GM21717 (cell line): ENCODE results near the gene PTPRN2.
"Not testable (repeated sequence)": the region's sequence is repeated elsewhere in the genome, so short reads cannot be mapped to it uniquely, and the experiment has no call there.

ENCODE experiments used
- ATAC-seq: cut with Tn5 transposase; IDR thresholded peaks from one replicate; pipeline ENCODE4 v1.9.1; 2021; ENCODE audit warnings: mild to moderate bottlenecking, moderate library complexity; ENCODE audit not compliant: unreplicated experiment

The PTPRN2 gene

GRCh38 chr7:158534598-158534997 is 53.0 kb downstream of the PTPRN2 start:
- no peak for ATAC-seq

DNA sequence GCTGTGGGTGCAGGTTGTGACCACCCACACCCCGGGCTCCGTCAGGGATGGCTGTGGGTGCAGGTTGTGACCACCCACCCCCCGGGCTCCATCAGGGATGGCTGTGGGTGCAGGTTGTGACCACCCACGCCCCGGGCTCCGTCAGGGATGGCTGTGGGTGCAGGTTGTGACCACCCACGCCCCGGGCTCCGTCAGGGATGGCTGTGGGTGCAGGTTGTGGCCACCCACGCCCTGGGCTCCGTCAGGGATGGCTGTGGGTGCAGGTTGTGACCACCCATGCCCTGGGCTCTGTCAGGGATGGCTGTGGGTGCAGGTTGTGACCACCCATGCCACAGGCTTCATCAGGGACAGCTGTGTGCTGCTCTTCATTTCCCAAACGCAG is 53.5 kb downstream of the PTPRN2 start:
- ATAC-seq = not testable (repeated sequence)

GRCh38 chr7:158533386-158534133 is 54.1 kb downstream of the PTPRN2 start:
- no peak for ATAC-seq

DNA sequence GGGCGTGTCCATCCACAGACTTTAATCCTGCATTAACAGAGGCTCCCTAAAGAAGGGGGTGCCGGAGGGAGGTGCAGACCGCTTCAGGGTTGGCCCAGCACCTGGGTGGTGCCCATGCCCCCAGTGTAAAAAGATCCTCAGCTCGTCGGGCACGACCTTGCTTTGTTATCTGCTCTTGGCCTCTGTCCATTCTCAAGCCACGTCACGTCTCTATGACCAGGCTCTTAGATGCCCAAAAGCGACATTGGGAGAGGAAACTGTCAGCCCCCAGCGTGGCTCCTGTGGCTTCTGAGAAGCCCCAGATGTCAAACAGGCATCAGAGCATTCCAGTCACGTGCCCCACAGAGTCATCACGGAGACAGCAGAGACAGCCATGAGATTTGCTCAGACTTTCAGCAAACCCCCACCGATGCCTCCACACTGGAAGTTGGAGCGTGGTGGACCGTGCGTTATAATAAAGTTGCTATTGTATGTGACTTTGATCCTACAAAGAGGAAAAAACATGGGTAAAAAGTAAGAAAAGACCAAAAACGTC is 55.5 kb downstream of the PTPRN2 start:
- no peak for ATAC-seq

DNA sequence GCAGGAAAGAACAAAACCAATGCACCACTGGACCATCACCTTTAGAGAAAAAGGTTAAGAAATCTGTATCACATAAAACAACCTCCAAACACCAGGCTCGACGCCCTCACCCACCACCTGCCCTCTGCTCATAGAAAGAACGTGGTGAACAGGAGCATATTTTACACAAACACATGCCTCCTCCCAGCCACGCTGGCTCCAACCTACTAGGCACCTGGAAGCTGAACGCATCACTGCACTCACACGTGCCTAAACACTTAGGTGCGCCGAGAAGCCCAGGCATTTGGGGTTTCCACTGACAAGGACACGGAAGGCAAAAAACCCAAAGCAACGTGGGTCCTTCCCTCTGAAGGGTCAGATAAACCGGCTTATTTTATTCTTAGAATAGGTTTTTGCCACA is 56.0 kb downstream of the PTPRN2 start:
- no peak for ATAC-seq

GRCh38 chr7:158530800-158531609 is 56.6 kb downstream of the PTPRN2 start:
- no peak for ATAC-seq

DNA sequence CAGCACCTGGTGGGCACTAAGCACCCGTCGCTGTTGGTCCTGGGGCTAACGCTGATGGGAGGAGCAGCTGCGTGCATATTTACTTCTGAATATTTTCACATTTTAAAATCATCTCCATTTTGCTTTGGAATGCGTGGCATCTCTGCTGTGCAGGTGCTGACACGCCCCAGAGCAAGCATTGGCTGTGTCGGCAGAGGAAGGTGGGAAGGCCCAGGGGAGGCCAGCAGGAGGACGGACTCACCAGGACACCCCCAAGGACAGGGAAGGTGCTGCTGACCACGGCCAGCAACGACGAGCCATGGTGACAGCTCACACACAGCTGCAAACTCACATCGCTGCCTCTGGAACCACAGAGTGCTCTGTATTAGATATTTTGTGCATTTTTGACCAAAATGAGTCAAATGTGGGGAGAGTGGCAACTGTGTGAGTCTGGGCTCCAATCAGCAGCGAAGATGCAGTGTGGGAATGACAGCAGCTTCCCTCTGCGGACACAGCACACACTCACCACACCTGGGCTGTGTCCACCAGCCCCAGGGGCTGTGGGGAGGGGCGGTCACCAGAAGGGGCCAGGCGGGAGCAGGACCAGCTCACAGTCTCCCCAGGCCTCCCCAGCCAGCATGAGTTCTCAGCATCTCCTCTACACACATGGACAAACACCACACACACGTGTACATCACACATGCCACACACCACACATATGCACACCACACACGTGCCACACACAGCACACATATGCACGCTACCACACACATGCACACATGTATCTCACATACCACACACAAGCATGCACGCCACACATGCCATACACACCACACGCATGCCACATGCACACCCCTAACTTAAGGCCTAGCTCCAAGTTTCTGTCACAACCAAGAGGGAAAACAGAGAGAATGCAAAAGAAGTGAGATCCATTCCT is 58.2 kb downstream of the PTPRN2 start:
- no peak for ATAC-seq

GRCh38 chr7:158527915-158528502 is 59.6 kb downstream of the PTPRN2 start:
- ATAC-seq = no peak

DNA sequence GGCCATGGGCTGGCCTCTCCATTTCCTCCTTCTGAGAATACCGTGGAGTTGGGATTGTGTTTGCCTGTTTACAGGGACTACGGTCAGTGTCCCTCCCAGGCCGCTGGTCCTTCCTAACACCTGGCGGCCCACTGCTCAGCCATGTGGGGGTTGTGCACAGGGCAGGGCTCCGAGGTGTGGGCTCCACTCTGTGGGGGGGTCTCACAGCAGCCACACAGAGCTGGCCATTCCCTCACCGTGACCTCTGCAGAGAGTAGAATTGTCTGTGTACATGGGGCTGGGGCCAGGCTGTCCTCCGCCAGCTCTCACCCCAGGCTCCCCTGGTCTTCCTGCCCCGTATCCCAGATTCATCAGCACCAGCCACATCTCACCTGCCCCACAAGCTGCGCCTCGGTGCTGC is 60.1 kb downstream of the PTPRN2 start:
- no peak for ATAC-seq

GRCh38 chr7:158527038-158527437 is 60.6 kb downstream of the PTPRN2 start:
- ATAC-seq = no peak

GRCh38 chr7:158526531-158526930 is 61.1 kb downstream of the PTPRN2 start:
- no peak for ATAC-seq

DNA sequence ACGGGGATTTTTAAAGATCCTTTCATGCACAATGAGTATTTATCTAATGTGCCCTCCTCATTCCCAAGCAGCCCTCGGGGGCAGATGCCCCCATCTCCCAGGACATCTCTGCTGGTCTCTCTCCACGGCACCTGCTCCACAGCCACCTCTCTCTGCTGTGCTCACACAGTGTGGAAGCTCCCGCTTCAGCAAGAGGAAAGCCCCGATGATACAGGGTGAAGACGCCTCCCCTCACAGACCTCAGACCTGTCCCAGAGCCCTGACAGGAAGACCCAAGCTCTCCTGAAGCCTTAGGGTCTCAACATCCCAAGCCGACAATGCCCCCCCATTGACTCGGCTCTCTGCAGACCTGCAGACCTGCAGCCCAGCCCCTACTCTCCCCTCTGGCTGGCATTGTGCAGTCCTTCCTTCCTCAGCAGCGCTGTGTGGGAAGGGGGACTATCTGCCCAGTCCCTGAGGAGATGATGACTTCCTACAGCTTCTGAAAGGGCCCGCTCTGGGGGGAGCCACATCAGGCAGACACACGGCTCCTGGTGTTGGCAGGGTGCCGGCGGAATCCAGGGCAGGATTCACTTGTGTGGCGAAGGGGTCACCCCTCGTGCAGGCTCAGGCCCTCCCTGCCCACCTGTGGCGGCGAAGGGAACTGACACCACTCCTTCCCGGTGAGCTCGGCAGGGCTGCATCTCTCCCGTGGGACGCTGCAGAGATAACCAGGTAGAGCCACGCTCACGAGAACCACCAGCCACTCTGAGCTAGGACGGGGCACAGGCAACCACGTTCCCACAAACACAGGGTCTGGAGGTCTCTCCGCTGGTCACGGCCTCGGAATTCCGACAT is 61.8 kb downstream of the PTPRN2 start:
- ATAC-seq = no peak

DNA sequence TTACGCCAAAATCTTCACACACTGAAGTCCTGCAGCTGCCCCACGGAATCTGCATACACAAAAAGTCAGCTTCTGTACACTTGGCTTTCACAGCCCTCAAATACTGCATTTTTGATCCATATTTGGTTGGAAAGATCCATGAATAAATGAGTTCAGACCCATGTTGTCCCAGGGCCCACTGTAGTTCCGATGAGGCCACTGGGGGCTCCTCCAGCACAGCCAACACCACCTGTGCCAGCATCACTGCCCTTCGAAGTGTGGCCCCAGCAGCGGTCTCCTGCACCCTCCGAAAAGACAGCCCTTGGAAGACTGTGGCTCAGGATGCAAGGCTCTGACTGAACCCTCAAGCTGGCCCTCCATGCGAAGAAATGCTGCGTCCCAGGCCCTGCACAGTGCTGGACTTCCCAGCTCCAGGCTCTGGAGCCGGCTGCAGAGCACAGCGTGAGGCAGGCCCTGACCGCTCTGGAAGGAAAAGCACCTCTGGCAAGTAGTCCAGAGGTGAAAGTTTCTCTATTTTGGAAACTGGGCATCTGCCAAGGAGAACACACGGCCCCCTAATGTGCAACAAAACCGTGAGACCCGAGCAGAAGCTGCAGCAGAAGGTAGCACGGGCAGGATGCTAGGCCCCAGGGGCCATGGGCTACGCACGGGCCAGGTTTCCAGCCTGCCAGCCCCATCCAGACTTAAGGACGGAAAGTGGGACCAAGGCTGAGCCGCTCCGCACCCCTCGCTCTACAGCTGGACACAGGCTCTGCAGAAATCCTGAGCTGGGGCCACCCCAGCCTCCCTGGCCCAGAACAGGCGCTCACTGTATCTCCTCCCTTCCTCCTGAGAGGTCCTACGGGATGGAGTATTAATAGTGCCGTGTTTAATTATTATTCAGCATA is 62.6 kb downstream of the PTPRN2 start:
- ATAC-seq = no peak

DNA sequence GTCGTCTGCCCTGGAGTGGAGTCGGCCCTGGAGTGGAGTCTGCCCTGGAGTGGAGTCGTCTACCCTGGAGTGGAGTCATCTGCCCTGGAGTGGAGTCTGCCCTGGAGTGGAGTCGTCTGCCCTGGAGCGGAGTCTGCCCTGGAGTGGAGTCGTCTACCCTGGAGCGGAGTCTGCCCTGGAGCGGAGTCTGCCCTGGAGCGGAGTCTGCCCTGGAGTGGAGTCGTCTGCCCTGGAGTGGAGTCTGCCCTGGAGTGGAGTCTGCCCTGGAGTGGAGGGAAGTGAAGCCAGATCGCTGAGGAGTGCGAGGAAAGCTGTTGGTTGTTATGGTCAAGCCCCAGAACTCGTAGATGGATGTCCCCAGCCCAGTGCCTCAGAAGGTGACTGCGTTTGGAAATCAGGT is 63.3 kb downstream of the PTPRN2 start:
- not testable (repeated sequence) for ATAC-seq

DNA sequence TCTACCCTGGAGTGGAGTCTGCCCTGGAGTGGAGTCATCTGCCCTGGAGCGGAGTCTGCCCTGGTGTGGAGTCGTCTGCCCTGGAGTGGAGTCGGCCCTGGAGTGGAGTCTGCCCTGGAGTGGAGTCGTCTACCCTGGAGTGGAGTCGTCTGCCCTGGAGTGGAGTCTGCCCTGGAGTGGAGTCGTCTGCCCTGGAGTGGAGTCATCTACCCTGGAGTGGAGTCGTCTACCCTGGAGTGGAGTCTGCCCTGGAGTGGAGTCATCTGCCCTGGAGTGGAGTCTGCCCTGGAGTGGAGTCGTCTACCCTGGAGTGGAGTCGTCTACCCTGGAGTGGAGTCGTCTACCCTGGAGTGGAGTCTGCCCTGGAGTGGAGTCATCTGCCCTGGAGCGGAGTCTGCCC is 63.7 kb downstream of the PTPRN2 start:
- ATAC-seq = not testable (repeated sequence)

DNA sequence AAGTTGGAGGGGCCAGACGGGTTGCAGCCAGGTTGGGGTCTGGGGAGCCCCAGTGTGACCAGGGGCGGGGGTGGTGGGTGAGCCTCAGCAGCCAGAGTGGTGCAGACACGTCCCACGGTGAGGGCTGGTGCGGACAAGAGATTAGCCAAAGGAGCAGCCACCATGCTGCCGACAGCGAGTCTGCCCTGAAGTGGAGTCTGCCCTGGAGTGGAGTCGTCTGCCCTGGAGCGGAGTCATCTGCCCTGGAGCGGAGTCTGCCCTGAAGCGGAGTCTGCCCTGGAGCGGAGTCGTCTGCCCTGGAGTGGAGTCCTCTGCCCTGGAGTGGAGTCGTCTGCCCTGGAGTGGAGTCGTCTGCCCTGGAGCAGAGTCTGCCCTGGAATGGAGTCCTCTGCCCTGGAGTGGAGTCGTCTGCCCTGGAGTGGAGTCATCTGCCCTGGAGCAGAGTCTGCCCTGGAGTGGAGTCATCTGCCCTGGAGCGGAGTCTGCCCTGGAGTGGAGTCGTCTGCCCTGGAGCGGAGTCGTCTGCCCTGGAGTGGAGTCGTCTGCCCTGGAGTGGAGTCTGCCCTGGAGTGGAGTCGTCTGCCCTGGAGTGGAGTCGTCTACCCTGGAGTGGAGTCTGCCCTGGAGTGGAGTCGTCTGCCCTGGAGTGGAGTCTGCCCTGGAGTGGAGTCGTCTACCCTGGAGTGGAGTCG is 64.3 kb downstream of the PTPRN2 start:
- ATAC-seq = not testable (repeated sequence)

DNA sequence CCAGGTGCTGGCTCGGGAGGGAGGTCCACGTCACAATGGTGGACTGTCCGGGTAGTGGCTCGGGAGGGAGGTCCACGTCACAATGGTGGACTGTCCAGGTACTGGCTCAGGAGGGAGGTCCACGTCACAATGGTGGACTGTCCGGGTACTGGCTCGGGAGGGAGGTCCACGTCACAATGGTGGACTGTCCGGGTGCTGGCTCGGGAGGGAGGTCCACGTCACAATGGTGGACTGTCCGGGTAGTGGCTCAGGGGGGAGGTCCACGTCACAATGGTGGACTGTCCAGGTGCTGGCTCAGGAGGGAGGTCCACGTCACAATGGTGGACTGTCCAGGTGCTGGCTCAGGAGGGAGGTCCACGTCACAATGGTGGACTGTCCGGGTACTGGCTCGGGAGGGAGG is 65.8 kb downstream of the PTPRN2 start:
- not testable (repeated sequence) for ATAC-seq

DNA sequence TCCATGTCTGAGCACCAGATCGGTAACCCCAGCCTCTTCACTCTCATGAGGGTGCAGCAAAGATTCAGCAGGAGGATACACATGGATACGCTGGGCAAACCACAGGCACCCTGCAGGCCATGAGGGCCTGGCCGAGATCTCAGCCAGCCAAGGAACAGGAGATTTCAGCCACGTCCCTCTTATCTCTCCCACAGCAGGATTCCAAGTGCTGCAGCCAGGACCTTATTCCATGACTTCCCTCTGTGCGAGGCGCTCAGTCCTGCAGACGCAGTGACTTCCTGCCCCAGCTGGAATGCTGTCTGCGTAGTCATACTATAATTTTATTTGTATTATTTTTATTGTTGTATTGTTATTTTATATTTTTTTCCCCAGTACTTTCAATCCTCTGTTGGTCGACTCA is 66.8 kb downstream of the PTPRN2 start:
- no peak for ATAC-seq
